HEK293 (cell line): ENCODE measurements around the gene SCYGR3.

Experiments
- CTCF ChIA-PET: fragments of 350-600 bp; formaldehyde crosslinking; extraction: SDS; loops from one replicate; lab custom pipeline; 2021; ENCODE audit warnings: antibody characterized with exemption; lab: Yijun Ruan, JAX
- POLR2A ChIA-PET: fragments of 300-600 bp; formaldehyde crosslinking; extraction: SDS; loops from one replicate; lab custom pipeline; 2020; ENCODE audit warnings: antibody characterized with exemption, inconsistent platforms; lab: Yijun Ruan, JAX
- H3K27ac ChIP-seq: fragments of 200-500 bp; sonication (Bioruptor generic); 2 replicates; pipeline ENCODE4 v1.5.1; 2014; ENCODE audit warnings: low read depth, low read length, control low read depth, inconsistent platforms; ENCODE audit errors: extremely low read depth
- H3K36me3 ChIP-seq, 2 experiments: fragments of 200-500 bp in 1 of 2; sonication (Bioruptor generic) in 1 of 2; 1 replicate in 1 of 2; 2 replicates in 1 of 2; pipeline ENCODE4 v1.5.1; 2014 to 2017; ENCODE audit warnings: inconsistent platforms in 2 of 2, low read length in 2 of 2; ENCODE audit not compliant: control insufficient read depth in 2 of 2, insufficient read depth in 1 of 2
- H3K4me1 ChIP-seq: fragments of 200-500 bp; sonication (Bioruptor generic); 2 replicates; pipeline ENCODE4 v1.5.1; 2014; ENCODE audit warnings: mild to moderate bottlenecking, low read length, inconsistent platforms; ENCODE audit not compliant: control insufficient read depth, insufficient read depth
- H3K4me3 ChIP-seq: 2 replicates; pipeline ENCODE4 v1.5.1; 2011; ENCODE audit warnings: low read depth, mild to moderate bottlenecking, control low read depth, low read length, moderate library complexity
- H3K9me3 ChIP-seq: fragments of 200-500 bp; sonication (Bioruptor generic); 2 replicates; pipeline ENCODE4 v1.5.1; 2014; ENCODE audit warnings: low read depth, low read length, inconsistent platforms; ENCODE audit not compliant: control insufficient read depth, insufficient read depth
- BCL11B ChIP-seq: fragments of 450-650 bp; formaldehyde crosslinking; IDR thresholded peaks from 2 replicates; pipeline ENCODE4 v1.5.1; 2016; ENCODE audit warnings: low read depth, missing biosample characterization, missing genetic modification characterization
- GLI4 ChIP-seq: fragments of 450-650 bp; formaldehyde crosslinking; IDR thresholded peaks from 2 replicates; pipeline ENCODE4 v1.5.1; 2016; ENCODE audit warnings: missing biosample characterization, missing genetic modification characterization
- GLIS2 ChIP-seq: fragments of 450-650 bp; formaldehyde crosslinking; IDR thresholded peaks from 2 replicates; pipeline ENCODE4 v1.5.1; 2016; ENCODE audit warnings: missing biosample characterization, missing genetic modification characterization
- HIC1 ChIP-seq: fragments of 450-650 bp; formaldehyde crosslinking; IDR thresholded peaks from 2 replicates; pipeline ENCODE4 v1.5.1; 2016; ENCODE audit warnings: missing biosample characterization, missing genetic modification characterization
- HOXC10 ChIP-seq: sonication (generic); formaldehyde crosslinking; IDR thresholded peaks from 2 replicates; pipeline ENCODE4 v1.8.1; 2023; ENCODE audit warnings: mild to moderate bottlenecking, missing genetic modification reagents
- KLF1 ChIP-seq: fragments of 450-650 bp; formaldehyde crosslinking; IDR thresholded peaks from 2 replicates; pipeline ENCODE4 v1.5.1; 2016; ENCODE audit warnings: missing biosample characterization, missing genetic modification characterization
- MZF1 ChIP-seq: fragments of 450-650 bp; formaldehyde crosslinking; IDR thresholded peaks from 2 replicates; pipeline ENCODE4 v1.5.1; 2017; ENCODE audit warnings: missing biosample characterization, missing genetic modification characterization, borderline replicate concordance
- PATZ1 ChIP-seq: fragments of 450-650 bp; formaldehyde crosslinking; IDR thresholded peaks from 2 replicates; pipeline ENCODE4 v1.5.1; 2016; ENCODE audit warnings: missing biosample characterization, missing genetic modification characterization
- ZBTB44 ChIP-seq: fragments of 450-650 bp; IDR thresholded peaks from 2 replicates; pipeline ENCODE4 v1.5.1; 2018; ENCODE audit warnings: missing biosample characterization, mild to moderate bottlenecking, missing genetic modification characterization
- ZBTB6 ChIP-seq: fragments of 450-650 bp; formaldehyde crosslinking; IDR thresholded peaks from 2 replicates; pipeline ENCODE4 v1.5.1; 2017; ENCODE audit warnings: missing biosample characterization, missing genetic modification characterization
- ZFP41 ChIP-seq: fragments of 450-650 bp; formaldehyde crosslinking; IDR thresholded peaks from 2 replicates; pipeline ENCODE4 v1.5.1; 2016; ENCODE audit warnings: missing biosample characterization, missing genetic modification characterization, borderline replicate concordance
- ZNF132 ChIP-seq: fragments of 450-650 bp; formaldehyde crosslinking; IDR thresholded peaks from 2 replicates; pipeline ENCODE4 v1.5.1; 2017; ENCODE audit warnings: missing biosample characterization, missing genetic modification characterization, borderline replicate concordance
- ZNF140 ChIP-seq: fragments of 450-650 bp; formaldehyde crosslinking; IDR thresholded peaks from 2 replicates; pipeline ENCODE4 v1.5.1; 2016; ENCODE audit warnings: missing biosample characterization, missing genetic modification characterization
- ZNF146 ChIP-seq: fragments of 450-650 bp; formaldehyde crosslinking; IDR thresholded peaks from 2 replicates; pipeline ENCODE4 v1.5.1; 2016; ENCODE audit warnings: missing biosample characterization, missing genetic modification characterization
- ZNF16 ChIP-seq: fragments of 450-650 bp; formaldehyde crosslinking; IDR thresholded peaks from 2 replicates; pipeline ENCODE4 v1.5.1; 2016; ENCODE audit warnings: low read depth, missing biosample characterization, missing genetic modification characterization
- ZNF23 ChIP-seq: fragments of 450-650 bp; formaldehyde crosslinking; IDR thresholded peaks from 2 replicates; pipeline ENCODE4 v1.5.1; 2016; ENCODE audit warnings: missing biosample characterization, missing genetic modification characterization, borderline replicate concordance
- ZNF248 ChIP-seq: fragments of 450-650 bp; formaldehyde crosslinking; IDR thresholded peaks from 2 replicates; pipeline ENCODE4 v1.5.1; 2017; ENCODE audit warnings: missing biosample characterization, missing genetic modification characterization
- ZNF26 ChIP-seq: fragments of 450-650 bp; formaldehyde crosslinking; IDR thresholded peaks from 2 replicates; pipeline ENCODE4 v1.5.1; 2016; ENCODE audit warnings: missing biosample characterization, missing genetic modification characterization
- ZNF324 ChIP-seq: fragments of 450-650 bp; formaldehyde crosslinking; IDR thresholded peaks from 2 replicates; pipeline ENCODE4 v1.5.1; 2016; ENCODE audit warnings: missing biosample characterization, missing genetic modification characterization
- ZNF416 ChIP-seq: fragments of 450-650 bp; formaldehyde crosslinking; IDR thresholded peaks from 2 replicates; pipeline ENCODE4 v1.5.1; 2016; ENCODE audit warnings: missing biosample characterization, missing genetic modification characterization
- ZNF423 ChIP-seq: fragments of 450-650 bp; formaldehyde crosslinking; IDR thresholded peaks from 2 replicates; pipeline ENCODE4 v1.5.1; 2016; ENCODE audit warnings: missing biosample characterization, missing genetic modification characterization
- ZNF510 ChIP-seq: fragments of 450-650 bp; formaldehyde crosslinking; IDR thresholded peaks from 2 replicates; pipeline ENCODE4 v1.5.1; 2018; ENCODE audit warnings: mild to moderate bottlenecking, missing genetic modification characterization, missing biosample characterization; ENCODE audit not compliant: insufficient replicate concordance
- ZNF585B ChIP-seq: fragments of 450-650 bp; formaldehyde crosslinking; IDR thresholded peaks from 2 replicates; pipeline ENCODE4 v1.5.1; 2016; ENCODE audit warnings: missing biosample characterization, missing genetic modification characterization
- ZNF600 ChIP-seq: fragments of 450-650 bp; formaldehyde crosslinking; IDR thresholded peaks from 2 replicates; pipeline ENCODE4 v1.5.1; 2016; ENCODE audit warnings: missing biosample characterization, missing genetic modification characterization
- ZNF624 ChIP-seq: fragments of 450-650 bp; formaldehyde crosslinking; IDR thresholded peaks from 2 replicates; pipeline ENCODE4 v1.5.1; 2017; ENCODE audit warnings: missing biosample characterization, missing genetic modification characterization
- ZNF707 ChIP-seq: fragments of 450-650 bp; formaldehyde crosslinking; IDR thresholded peaks from 2 replicates; pipeline ENCODE4 v1.5.1; 2016; ENCODE audit warnings: missing biosample characterization, missing genetic modification characterization
- ZNF76 ChIP-seq: fragments of 450-650 bp; formaldehyde crosslinking; IDR thresholded peaks from 2 replicates; pipeline ENCODE4; 2016; ENCODE audit warnings: low read depth, missing biosample characterization, missing genetic modification characterization, borderline replicate concordance
- ZNF776 ChIP-seq: fragments of 450-650 bp; formaldehyde crosslinking; IDR thresholded peaks from 2 replicates; pipeline ENCODE4 v1.5.0; 2017; ENCODE audit warnings: missing biosample characterization, missing genetic modification characterization, borderline replicate concordance
- TF ChIP-seq, protein P1 (sequence below): fragments of 450-650 bp; formaldehyde crosslinking; optimal IDR thresholded peaks from 2 replicates; pipeline ENCODE3; 2016; ENCODE audit warnings: missing biosample characterization, mild to moderate bottlenecking, missing genetic modification characterization

The SCYGR3 gene

DNA sequence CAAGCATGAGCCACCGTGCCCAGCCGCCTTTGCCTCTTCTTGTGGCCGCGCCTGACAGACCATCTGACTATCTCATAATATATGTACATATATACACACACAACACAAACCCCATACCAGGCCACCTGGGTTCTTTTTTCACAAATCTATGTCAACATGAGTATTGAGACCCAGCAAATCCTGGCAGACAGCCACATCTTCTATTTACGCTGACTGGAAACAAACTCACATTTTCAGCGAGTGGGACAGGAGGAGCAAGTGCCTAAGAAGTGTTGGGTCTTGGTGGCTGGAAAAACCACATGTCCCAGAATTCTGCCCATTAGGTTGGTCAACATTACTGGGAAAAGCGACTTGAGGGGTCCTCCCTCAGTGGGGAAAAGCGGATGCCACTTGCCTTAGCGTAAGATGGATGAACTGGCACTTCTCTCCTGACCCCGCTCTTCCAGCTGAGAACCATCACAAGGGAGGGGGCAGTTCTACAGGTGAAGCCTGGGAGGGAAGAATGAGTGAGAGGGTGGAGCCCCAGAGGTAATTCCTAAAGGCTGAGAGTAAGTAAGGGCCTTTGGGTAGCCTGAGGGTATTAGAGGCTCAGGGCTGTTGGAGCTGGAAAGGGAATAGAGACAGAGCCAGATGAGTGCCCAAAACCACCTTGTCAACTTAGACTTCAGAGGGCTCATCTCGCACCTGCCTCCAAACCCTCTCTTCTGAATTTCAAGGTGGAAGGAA is 1.9 kb downstream of the SCYGR3 start:
- H3K4me1 ChIP-seq = 0 out of 2 replicates have a peak, but pooled peaks cover 3% of the 10 kb centered on the region

DNA sequence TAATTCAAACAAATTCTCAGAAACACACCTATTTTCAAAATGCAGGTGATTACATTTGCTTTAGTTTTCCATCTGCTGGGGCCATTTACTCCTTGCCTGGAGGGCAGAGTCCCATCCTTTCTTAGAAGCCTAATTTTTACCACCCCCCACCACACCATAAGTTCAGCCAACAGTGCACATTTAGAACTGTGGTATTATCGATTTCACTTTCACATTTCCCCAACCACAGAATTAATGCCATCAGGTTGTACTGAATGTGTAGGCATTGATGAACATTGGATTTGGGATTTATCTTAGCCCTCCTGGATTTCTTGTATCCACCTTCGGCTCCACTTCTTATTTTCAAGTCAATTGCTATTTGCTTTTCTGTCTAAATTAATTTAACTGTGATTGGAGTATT is 4.5 kb downstream of the SCYGR3 start:
- H3K4me1 ChIP-seq = 0 out of 2 replicates have a peak, but pooled peaks cover 3% of the 10 kb centered on the region
- CTCF ChIA-PET = no interaction called here
- no peak overlapping the region for H3K4me3 ChIP-seq
- POLR2A ChIA-PET = no interaction called here
- H3K27ac ChIP-seq = no peak overlapping the region
- H3K36me3 ChIP-seq = no peaks in the 10 kb centered on the region
- H3K9me3 ChIP-seq = no peaks in the 10 kb centered on the region
- TF ChIP-seq ZBTB44 (tag by site-specific recombination) = no peak
- no peak for TF ChIP-seq ZNF416 (tag by site-specific recombination)
- TF ChIP-seq ZNF26 (tag by site-specific recombination) = no peak
- no peak for TF ChIP-seq ZNF585B (tag by site-specific recombination)
- TF ChIP-seq ZNF600 (tag by site-specific recombination) = no peak
- TF ChIP-seq ZBTB6 (tag by site-specific recombination) = no peak
- TF ChIP-seq, protein P1, sequence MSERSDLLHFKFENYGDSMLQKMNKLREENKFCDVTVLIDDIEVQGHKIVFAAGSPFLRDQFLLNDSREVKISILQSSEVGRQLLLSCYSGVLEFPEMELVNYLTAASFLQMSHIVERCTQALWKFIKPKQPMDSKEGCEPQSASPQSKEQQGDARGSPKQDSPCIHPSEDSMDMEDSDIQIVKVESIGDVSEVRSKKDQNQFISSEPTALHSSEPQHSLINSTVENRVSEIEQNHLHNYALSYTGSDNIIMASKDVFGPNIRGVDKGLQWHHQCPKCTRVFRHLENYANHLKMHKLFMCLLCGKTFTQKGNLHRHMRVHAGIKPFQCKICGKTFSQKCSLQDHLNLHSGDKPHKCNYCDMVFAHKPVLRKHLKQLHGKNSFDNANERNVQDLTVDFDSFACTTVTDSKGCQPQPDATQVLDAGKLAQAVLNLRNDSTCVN (tag by site-specific recombination) = no peak
- TF ChIP-seq GLIS2 (tag by site-specific recombination) = no peak
- no peak for TF ChIP-seq PATZ1 (tag by site-specific recombination)
- TF ChIP-seq BCL11B = no peak
- TF ChIP-seq GLI4 (tag by site-specific recombination) = no peak

More for the DNA sequence above, 1.9 kb downstream of the SCYGR3 start:
- ChIA-PET POLR2A (no interaction called here), CTCF (interaction anchor here (0.9 kb wide), 1 partner anchor 32 kb away, joined by 3 read pairs; no protein-coding TSS in a partner anchor)
- Histone ChIP-seq H3K4me3 (no peak overlapping the region), H3K9me3 (no peaks in the 10 kb centered on the region), H3K36me3 (no peaks in the 10 kb centered on the region), H3K27ac (no peak overlapping the region)
- TF ChIP-seq ZNF423 (no peak), ZNF324 (tag by site-specific recombination) (no peak), ZNF776 (tag by site-specific recombination) (no peak), ZNF146 (tag by site-specific recombination) (no peak), HIC1 (tag by site-specific recombination) (no peak), ZNF140 (tag by site-specific recombination) (no peak), GLI4 (tag by site-specific recombination) (no peak), ZNF76 (tag by site-specific recombination) (no peak), HOXC10 (no peak), ZNF510 (no peak), KLF1 (tag by site-specific recombination) (no peak), ZNF16 (tag by site-specific recombination) (no peak), ZNF707 (tag by site-specific recombination) (no peak), ZNF23 (tag by site-specific recombination) (no peak), ZNF624 (tag by site-specific recombination) (no peak), ZFP41 (tag by site-specific recombination) (no peak), ZNF132 (no peak), MZF1 (tag by site-specific recombination) (no peak), ZNF248 (tag by site-specific recombination) (no peak)
